K562 (cell line): ENCODE results near the gene MDN1. TPM values are rescaled to one million over a fixed set of nuclear protein-coding genes. Genes with fewer than 3 reads are reported as not detected.

Source experiments
- JUND ChIP-seq, 2 experiments: IDR thresholded peaks; 2 replicates in 1 of 2; 3 replicates in 1 of 2; pipeline ENCODE4 v1.6.1; 2011; ENCODE audit warnings: borderline replicate concordance in 2 of 2, low read depth in 2 of 2, low read length in 2 of 2, improper control_type of control experiment in 1 of 2, missing biosample characterization in 1 of 2, missing genetic modification characterization in 1 of 2, missing genetic modification reagents in 1 of 2
- POLR2G ChIP-seq: fragments of 200-400 bp; formaldehyde crosslinking; IDR thresholded peaks from 2 replicates; pipeline ENCODE4 v1.6.1; 2017; ENCODE audit warnings: low read depth, mild to moderate bottlenecking, antibody characterized with exemption, low read length, moderate library complexity
- RHOXF2B ChIP-seq: fragments of 250-450 bp; sonication (Bioruptor Pico); conservative IDR thresholded peaks from 2 replicates; pipeline ENCODE4 v1.5.1; 2021
- SP2 ChIP-seq: IDR thresholded peaks from 2 replicates; pipeline ENCODE4 v1.6.1; 2011; ENCODE audit warnings: mild to moderate bottlenecking, low read depth, low read length, moderate library complexity; ENCODE audit not compliant: poor library complexity, severe bottlenecking; ENCODE audit errors: extremely low read depth
- TCFL5 ChIP-seq: fragments of 250-450 bp; sonication (Bioruptor Pico); conservative IDR thresholded peaks from 2 replicates; pipeline ENCODE4 v1.6.1; 2021; ENCODE audit warnings: mild to moderate bottlenecking, moderate library complexity, matching md5 sums
- ZNF217 ChIP-seq: sonication (generic); formaldehyde crosslinking; IDR thresholded peaks from 2 replicates; pipeline ENCODE4 v1.8.0; 2022; ENCODE audit warnings: mild to moderate bottlenecking, missing genetic modification reagents
- ZNF232 ChIP-seq: sonication (generic); formaldehyde crosslinking; IDR thresholded peaks from 2 replicates; pipeline ENCODE4 v1.8.0; 2022; ENCODE audit warnings: mild to moderate bottlenecking, missing genetic modification reagents
- ZNF316 ChIP-seq: fragments of 450-650 bp; IDR thresholded peaks from 2 replicates; pipeline ENCODE4 v1.6.1; 2016
- polyA plus RNA-seq, 8 experiments: library from polyadenylated mRNA; depleted of rRNA in 4 of 8; stranded (reverse) in 5 of 8; unstranded in 3 of 8; fragments of >200 nt; fragmentation: Nextera tagmentation in 2 of 8; fragmentation: Illumina TruSeq in 1 of 8; extraction: Ambion mirVana in 2 of 8; extraction: Trizol in 1 of 8; gene quantifications; 2 replicates each; pipeline versions ENCODE4 v1.2.1 to v1.2.3, GENCODE V29; 2011 to 2014; ENCODE audit warnings: inconsistent platforms in 1 of 8, missing spikeins in 1 of 8
- total RNA-seq, 7 experiments: library from RNA; depleted of rRNA in 6 of 7; stranded (reverse); fragments of >200 nt in 6 of 7; fragmentation: Illumina TruSeq in 2 of 7; extraction: Trizol in 2 of 7; gene quantifications; 2 replicates each; pipeline versions ENCODE4 v1.2.1 to v1.2.3, GENCODE V29; 2011 to 2021; ENCODE audit warnings: low replicate concordance in 1 of 7
- TF ChIP-seq, protein P1 (sequence below), 3 experiments: fragments of 200-800 bp in 1 of 3; fragments of 250-450 bp in 1 of 3; fragments of 450-650 bp in 1 of 3; sonication (Bioruptor Pico) in 1 of 3; sonication (Bioruptor generic) in 1 of 3; formaldehyde crosslinking in 1 of 3; IDR thresholded peaks; 2 replicates each; pipeline versions ENCODE4 v1.6.1 to v1.8.0; 2016 to 2022; ENCODE audit warnings: mild to moderate bottlenecking in 2 of 3, missing genetic modification characterization in 2 of 3, missing compliant biosample characterization in 1 of 3, moderate library complexity in 1 of 3
- TF ChIP-seq, protein P2 (sequence below): fragments of 450-650 bp; formaldehyde crosslinking; conservative IDR thresholded peaks from 2 replicates; pipeline ENCODE4 v1.4.0; 2022; ENCODE audit warnings: mild to moderate bottlenecking, missing genetic modification characterization
- TF ChIP-seq, protein P3 (sequence below): sonication (generic); formaldehyde crosslinking; IDR thresholded peaks from 2 replicates; pipeline ENCODE4 v1.8.1; 2022; ENCODE audit warnings: missing genetic modification reagents
- TF ChIP-seq, protein P4 (sequence below), 2 experiments: fragments of 450-650 bp; IDR thresholded peaks; 2 replicates each; pipeline ENCODE4 v1.6.1; 2018; ENCODE audit warnings: mild to moderate bottlenecking in 2 of 2, low read depth in 1 of 2; ENCODE audit not compliant: partially characterized antibody in 2 of 2

MDN1 gene
- total and polyA plus RNA-seq, 9 of the 15 experiments (the other 6 are each of a cell fraction or from before 2014, with no cell fraction given), result 25.6 to 93.6 (median 43.0) TPM

DNA sequence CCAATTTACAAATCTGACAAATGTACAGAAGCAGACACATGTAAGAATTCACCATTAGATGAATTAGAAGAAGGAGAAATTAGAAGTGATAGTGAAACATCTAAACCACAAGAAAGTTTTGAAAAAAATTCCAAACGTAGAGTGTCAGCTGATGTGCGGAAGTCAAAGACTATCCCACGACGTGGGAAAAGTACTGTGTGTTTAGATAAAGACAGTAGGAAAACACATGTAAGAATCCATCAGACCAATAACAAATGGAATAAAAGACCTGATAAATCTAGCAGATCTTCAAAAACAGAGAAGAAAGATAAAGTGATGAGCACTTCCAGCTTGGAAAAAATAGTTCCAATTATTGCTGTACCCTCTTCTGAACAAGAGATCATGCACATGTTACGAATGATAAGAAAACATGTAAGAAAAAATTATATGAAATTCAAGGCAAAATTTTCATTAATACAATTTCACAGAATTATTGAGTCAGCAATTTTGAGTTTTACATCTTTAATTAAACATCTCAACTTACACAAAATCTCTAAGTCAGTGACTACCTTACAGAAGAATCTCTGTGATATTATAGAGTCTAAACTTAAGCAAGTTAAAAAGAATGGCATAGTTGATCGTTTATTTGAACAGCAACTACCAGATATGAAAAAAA, 46.6 kb upstream of the MDN1 start (continued):
- TF ChIP-seq, protein P1, sequence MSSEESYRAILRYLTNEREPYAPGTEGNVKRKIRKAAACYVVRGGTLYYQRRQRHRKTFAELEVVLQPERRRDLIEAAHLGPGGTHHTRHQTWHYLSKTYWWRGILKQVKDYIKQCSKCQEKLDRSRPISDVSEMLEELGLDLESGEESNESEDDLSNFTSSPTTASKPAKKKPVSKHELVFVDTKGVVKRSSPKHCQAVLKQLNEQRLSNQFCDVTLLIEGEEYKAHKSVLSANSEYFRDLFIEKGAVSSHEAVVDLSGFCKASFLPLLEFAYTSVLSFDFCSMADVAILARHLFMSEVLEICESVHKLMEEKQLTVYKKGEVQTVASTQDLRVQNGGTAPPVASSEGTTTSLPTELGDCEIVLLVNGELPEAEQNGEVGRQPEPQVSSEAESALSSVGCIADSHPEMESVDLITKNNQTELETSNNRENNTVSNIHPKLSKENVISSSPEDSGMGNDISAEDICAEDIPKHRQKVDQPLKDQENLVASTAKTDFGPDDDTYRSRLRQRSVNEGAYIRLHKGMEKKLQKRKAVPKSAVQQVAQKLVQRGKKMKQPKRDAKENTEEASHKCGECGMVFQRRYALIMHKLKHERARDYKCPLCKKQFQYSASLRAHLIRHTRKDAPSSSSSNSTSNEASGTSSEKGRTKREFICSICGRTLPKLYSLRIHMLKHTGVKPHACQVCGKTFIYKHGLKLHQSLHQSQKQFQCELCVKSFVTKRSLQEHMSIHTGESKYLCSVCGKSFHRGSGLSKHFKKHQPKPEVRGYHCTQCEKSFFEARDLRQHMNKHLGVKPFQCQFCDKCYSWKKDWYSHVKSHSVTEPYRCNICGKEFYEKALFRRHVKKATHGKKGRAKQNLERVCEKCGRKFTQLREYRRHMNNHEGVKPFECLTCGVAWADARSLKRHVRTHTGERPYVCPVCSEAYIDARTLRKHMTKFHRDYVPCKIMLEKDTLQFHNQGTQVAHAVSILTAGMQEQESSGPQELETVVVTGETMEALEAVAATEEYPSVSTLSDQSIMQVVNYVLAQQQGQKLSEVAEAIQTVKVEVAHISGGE (CRISPR knock-in tag; IDR thresholded peaks at IDR 0.05), result no peak
- TF ChIP-seq, protein P2, sequence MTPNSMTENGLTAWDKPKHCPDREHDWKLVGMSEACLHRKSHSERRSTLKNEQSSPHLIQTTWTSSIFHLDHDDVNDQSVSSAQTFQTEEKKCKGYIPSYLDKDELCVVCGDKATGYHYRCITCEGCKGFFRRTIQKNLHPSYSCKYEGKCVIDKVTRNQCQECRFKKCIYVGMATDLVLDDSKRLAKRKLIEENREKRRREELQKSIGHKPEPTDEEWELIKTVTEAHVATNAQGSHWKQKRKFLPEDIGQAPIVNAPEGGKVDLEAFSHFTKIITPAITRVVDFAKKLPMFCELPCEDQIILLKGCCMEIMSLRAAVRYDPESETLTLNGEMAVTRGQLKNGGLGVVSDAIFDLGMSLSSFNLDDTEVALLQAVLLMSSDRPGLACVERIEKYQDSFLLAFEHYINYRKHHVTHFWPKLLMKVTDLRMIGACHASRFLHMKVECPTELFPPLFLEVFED (CRISPR knock-in tag), result no peak
- TF ChIP-seq ZNF316 (peak; percentile 96), TCFL5 (no peak), RHOXF2B (CRISPR knock-in tag) (no peak), ZNF232 (CRISPR knock-in tag) (no peak), SP2 (no peak), JUND (IDR thresholded peaks at IDR 0.05; ENCODE audit: borderline replicate concordance, low read depth, low read length) (no peak), JUND (tag; IDR thresholded peaks at IDR 0.05; ENCODE audit: borderline replicate concordance, low read depth, low read length) (no peak), POLR2G (no peak), ZNF217 (CRISPR knock-in tag) (no peak)
- TF ChIP-seq, protein P3, sequence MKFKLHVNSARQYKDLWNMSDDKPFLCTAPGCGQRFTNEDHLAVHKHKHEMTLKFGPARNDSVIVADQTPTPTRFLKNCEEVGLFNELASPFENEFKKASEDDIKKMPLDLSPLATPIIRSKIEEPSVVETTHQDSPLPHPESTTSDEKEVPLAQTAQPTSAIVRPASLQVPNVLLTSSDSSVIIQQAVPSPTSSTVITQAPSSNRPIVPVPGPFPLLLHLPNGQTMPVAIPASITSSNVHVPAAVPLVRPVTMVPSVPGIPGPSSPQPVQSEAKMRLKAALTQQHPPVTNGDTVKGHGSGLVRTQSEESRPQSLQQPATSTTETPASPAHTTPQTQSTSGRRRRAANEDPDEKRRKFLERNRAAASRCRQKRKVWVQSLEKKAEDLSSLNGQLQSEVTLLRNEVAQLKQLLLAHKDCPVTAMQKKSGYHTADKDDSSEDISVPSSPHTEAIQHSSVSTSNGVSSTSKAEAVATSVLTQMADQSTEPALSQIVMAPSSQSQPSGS (CRISPR knock-in tag), result no peak
- TF ChIP-seq, protein P4, sequence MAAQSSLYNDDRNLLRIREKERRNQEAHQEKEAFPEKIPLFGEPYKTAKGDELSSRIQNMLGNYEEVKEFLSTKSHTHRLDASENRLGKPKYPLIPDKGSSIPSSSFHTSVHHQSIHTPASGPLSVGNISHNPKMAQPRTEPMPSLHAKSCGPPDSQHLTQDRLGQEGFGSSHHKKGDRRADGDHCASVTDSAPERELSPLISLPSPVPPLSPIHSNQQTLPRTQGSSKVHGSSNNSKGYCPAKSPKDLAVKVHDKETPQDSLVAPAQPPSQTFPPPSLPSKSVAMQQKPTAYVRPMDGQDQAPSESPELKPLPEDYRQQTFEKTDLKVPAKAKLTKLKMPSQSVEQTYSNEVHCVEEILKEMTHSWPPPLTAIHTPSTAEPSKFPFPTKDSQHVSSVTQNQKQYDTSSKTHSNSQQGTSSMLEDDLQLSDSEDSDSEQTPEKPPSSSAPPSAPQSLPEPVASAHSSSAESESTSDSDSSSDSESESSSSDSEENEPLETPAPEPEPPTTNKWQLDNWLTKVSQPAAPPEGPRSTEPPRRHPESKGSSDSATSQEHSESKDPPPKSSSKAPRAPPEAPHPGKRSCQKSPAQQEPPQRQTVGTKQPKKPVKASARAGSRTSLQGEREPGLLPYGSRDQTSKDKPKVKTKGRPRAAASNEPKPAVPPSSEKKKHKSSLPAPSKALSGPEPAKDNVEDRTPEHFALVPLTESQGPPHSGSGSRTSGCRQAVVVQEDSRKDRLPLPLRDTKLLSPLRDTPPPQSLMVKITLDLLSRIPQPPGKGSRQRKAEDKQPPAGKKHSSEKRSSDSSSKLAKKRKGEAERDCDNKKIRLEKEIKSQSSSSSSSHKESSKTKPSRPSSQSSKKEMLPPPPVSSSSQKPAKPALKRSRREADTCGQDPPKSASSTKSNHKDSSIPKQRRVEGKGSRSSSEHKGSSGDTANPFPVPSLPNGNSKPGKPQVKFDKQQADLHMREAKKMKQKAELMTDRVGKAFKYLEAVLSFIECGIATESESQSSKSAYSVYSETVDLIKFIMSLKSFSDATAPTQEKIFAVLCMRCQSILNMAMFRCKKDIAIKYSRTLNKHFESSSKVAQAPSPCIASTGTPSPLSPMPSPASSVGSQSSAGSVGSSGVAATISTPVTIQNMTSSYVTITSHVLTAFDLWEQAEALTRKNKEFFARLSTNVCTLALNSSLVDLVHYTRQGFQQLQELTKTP (IDR thresholded peaks at IDR 0.05; ENCODE audit: low read depth in 1 of 2, partially characterized antibody in 2 of 2), result no peak
